GM18868 (cell line): ENCODE data around the gene RBFOX1.

Source experiments
- ATAC-seq: cut with Tn5 transposase; IDR thresholded peaks from one replicate; pipeline ENCODE4 v1.9.1; 2021; ENCODE audit warnings: mild to moderate bottlenecking, moderate library complexity; ENCODE audit not compliant: unreplicated experiment

RBFOX1 gene

GRCh38 chr16:7513429-7513828 lies 180.8 kb downstream of the RBFOX1 start:
- ATAC-seq = no peak

- no peak for ATAC-seq
These were observed 182.9 kb downstream of the RBFOX1 start for GRCh38 chr16:7515543-7515942.

- no peak for ATAC-seq
These were observed 184.9 kb downstream of the RBFOX1 start for GRCh38 chr16:7517496-7517895.

GRCh38 chr16:7518158-7518557 lies 185.5 kb downstream of the RBFOX1 start:
- ATAC-seq = no peak

GRCh38 chr16:7521834-7522233 lies 189.2 kb downstream of the RBFOX1 start:
- no peak for ATAC-seq

GRCh38 chr16:7524419-7524818 lies 191.8 kb downstream of the RBFOX1 start:
- ATAC-seq = no peak

GRCh38 chr16:7526736-7527135 lies 194.1 kb downstream of the RBFOX1 start:
- ATAC-seq = no peak

GRCh38 chr16:7532534-7532933 lies 199.9 kb downstream of the RBFOX1 start:
- no peak for ATAC-seq

- ATAC-seq = no peak
These were observed 202.1 kb downstream of the RBFOX1 start for GRCh38 chr16:7534749-7535148.

- ATAC-seq = no peak
These were observed 208.4 kb downstream of the RBFOX1 start for GRCh38 chr16:7541026-7541425.

GRCh38 chr16:7545251-7545650 lies 212.6 kb downstream of the RBFOX1 start:
- no peak for ATAC-seq

GRCh38 chr16:7546948-7547347 lies 214.3 kb downstream of the RBFOX1 start:
- no peak for ATAC-seq

GRCh38 chr16:7547736-7548135 lies 215.1 kb downstream of the RBFOX1 start:
- no peak for ATAC-seq

GRCh38 chr16:7548796-7549318 lies 216.2 kb downstream of the RBFOX1 start:
- no peak for ATAC-seq

- no peak for ATAC-seq
These were observed 217.5 kb downstream of the RBFOX1 start for GRCh38 chr16:7550096-7550495.

- ATAC-seq = no peak
These were observed 222.8 kb downstream of the RBFOX1 start for GRCh38 chr16:7555459-7555858.

GRCh38 chr16:7561908-7562405 lies 229.3 kb downstream of the RBFOX1 start:
- no peak for ATAC-seq

GRCh38 chr16:7566360-7566759 lies 233.7 kb downstream of the RBFOX1 start:
- ATAC-seq = no peak

- ATAC-seq = no peak
These were observed 238.7 kb downstream of the RBFOX1 start for GRCh38 chr16:7571366-7571765.

GRCh38 chr16:7577588-7577987 lies 244.9 kb downstream of the RBFOX1 start:
- ATAC-seq = no peak

GRCh38 chr16:7579454-7579853 lies 246.8 kb downstream of the RBFOX1 start:
- no peak for ATAC-seq

- ATAC-seq = no peak
These were observed 248.5 kb downstream of the RBFOX1 start for GRCh38 chr16:7581175-7581574.

GRCh38 chr16:7583396-7583795 lies 250.8 kb downstream of the RBFOX1 start:
- ATAC-seq = no peak
